ENCODE results near the gene SLC9A6.
"Not testable (repeated sequence)": the region's sequence is repeated elsewhere in the genome, so short reads cannot be mapped to it uniquely, and the experiment has no call there.

Gene SLC9A6

GRCh38 chrX:136065044-136065671 lies 79.9 kb downstream of the SLC9A6 start:
- DNase-seq = no peak

- no peak for DNase-seq
Observed at GRCh38 chrX:136067097-136067496, 81.9 kb downstream of the SLC9A6 start.

- DNase-seq = no peak
Observed at GRCh38 chrX:136067966-136068365, 82.7 kb downstream of the SLC9A6 start.

- no peak for DNase-seq
Observed at GRCh38 chrX:136076942-136077341, 91.7 kb downstream of the SLC9A6 start.

GRCh38 chrX:136080766-136081165 lies 95.5 kb downstream of the SLC9A6 start:
- no peak for DNase-seq

- no peak for DNase-seq
Observed at GRCh38 chrX:136086521-136086920, 101.3 kb downstream of the SLC9A6 start.

GRCh38 chrX:136091898-136092297 lies 106.7 kb downstream of the SLC9A6 start:
- DNase-seq = not testable (repeated sequence)

GRCh38 chrX:136094962-136095361 lies 109.7 kb downstream of the SLC9A6 start:
- no peak for DNase-seq
